Endodermal cell (in vitro differentiated cells): ENCODE results near the gene OPN1SW. TPM values are rescaled to one million over a fixed set of nuclear protein-coding genes. Genes with fewer than 3 reads are reported as not detected.

Experiments used
- DNase-seq: peaks from one replicate; pipeline ENCODE4 v3.0.0-alpha.2; 2017
- H3K27ac ChIP-seq: 2 replicates; pipeline ENCODE4 v1.5.1; 2013; ENCODE audit warnings: mild to moderate bottlenecking, low read depth, low read length, moderate library complexity
- H3K27me3 ChIP-seq: 2 replicates; pipeline ENCODE4 v1.6.1; 2013; ENCODE audit warnings: mild to moderate bottlenecking, low read length, moderate library complexity; ENCODE audit not compliant: insufficient read depth, control insufficient read depth, poor library complexity, severe bottlenecking
- H3K36me3 ChIP-seq: 2 replicates; pipeline ENCODE4 v1.7.0; 2013; ENCODE audit warnings: mild to moderate bottlenecking, low read length, moderate library complexity; ENCODE audit not compliant: control insufficient read depth, insufficient read depth
- H3K4me1 ChIP-seq: one replicate; pipeline ENCODE4 v1.7.0; 2013; ENCODE audit warnings: low read length; ENCODE audit not compliant: control insufficient read depth, insufficient read depth
- H3K4me3 ChIP-seq: 2 replicates; pipeline ENCODE4 v1.5.1; 2013; ENCODE audit warnings: mild to moderate bottlenecking, low read length, moderate library complexity
- H3K9ac ChIP-seq: 2 replicates; pipeline ENCODE4 v1.6.1; 2013; ENCODE audit warnings: mild to moderate bottlenecking, low read length, moderate library complexity; ENCODE audit not compliant: poor library complexity, severe bottlenecking; ENCODE audit errors: extremely low read depth
- H3K9me3 ChIP-seq: 2 replicates; pipeline ENCODE4 v1.6.1; 2013; ENCODE audit warnings: mild to moderate bottlenecking, low read length, moderate library complexity; ENCODE audit not compliant: control insufficient read depth
- H3K27ac Mint-ChIP-seq: 2 replicates; pipeline ENCODE4 v1.8.0; 2020; ENCODE audit warnings: mixed read lengths
- H3K27me3 Mint-ChIP-seq: 2 replicates; pipeline ENCODE4 v1.8.0; 2021; ENCODE audit warnings: mild to moderate bottlenecking, mixed read lengths; ENCODE audit not compliant: insufficient read depth
- H3K36me3 Mint-ChIP-seq: 2 replicates; pipeline ENCODE4 v1.8.0; 2020; ENCODE audit warnings: low read depth, mixed read lengths
- H3K4me1 Mint-ChIP-seq: 2 replicates; pipeline ENCODE4 v1.8.0; 2020; ENCODE audit warnings: mixed read lengths
- H3K4me3 Mint-ChIP-seq: 2 replicates; pipeline ENCODE4 v1.8.0; 2020; ENCODE audit warnings: mild to moderate bottlenecking, moderate library complexity, mixed read lengths
- H3K9me3 Mint-ChIP-seq: 2 replicates; pipeline ENCODE4 v1.8.0; 2020; ENCODE audit warnings: mild to moderate bottlenecking, mixed read lengths
- CTCF ChIP-seq: fragments of 200-600 bp; sonication (generic); conservative IDR thresholded peaks from 2 replicates; pipeline ENCODE4 v1.5.0; 2021; ENCODE audit warnings: antibody characterized with exemption, mild to moderate bottlenecking
- WGBS, 2 experiments: methylation state at CpG; one replicate each; pipeline versions ENCODE4 v1.1.5 to v1.1.7; 2013; ENCODE audit warnings: missing lambda C conversion rate in 2 of 2, mixed read lengths in 1 of 2; ENCODE audit not compliant: insufficient coverage in 1 of 2, insufficient read length in 1 of 2; 5-methylcytosine and 5-hydroxymethylcytosine counted together
- total RNA-seq, 2 donors: library from RNA; stranded (reverse); fragmentation: NEBNext Ultra II Directional in 1 of 2; extraction: Animal tissue kit (Norgen Biotek cat#: 25700) in 1 of 2; gene quantifications; 2 replicates in 1 of 2; 3 replicates in 1 of 2; pipeline ENCODE4 v1.2.1, GENCODE V29; 2021

OPN1SW gene
- total RNA-seq, 2 donors from 2014 or later: not detected

- no peak overlapping the region for H3K9ac ChIP-seq
- H3K36me3 Mint-ChIP-seq: no peaks in the 10 kb centered on the region
- no peak for TF ChIP-seq CTCF
- H3K27me3 Mint-ChIP-seq: peaks cover 8% of the 10 kb centered on the region
- 91% methylated on average over 5 of the region's 5 CpGs; no CpG with 5 or more reads in 1 of the 2 experiments for WGBS, 2 experiments
- H3K4me3 Mint-ChIP-seq: no peak overlapping the region
- peaks cover 14% of the 10 kb centered on the region for H3K4me1 Mint-ChIP-seq
- H3K4me1 ChIP-seq: no peaks in the 10 kb centered on the region
- H3K36me3 ChIP-seq: no peaks in the 10 kb centered on the region
- H3K9me3 ChIP-seq: peaks cover 8% of the 10 kb centered on the region
- DNase-seq: no peak
- peaks cover 25% of the 10 kb centered on the region for H3K9me3 Mint-ChIP-seq
- H3K4me3 ChIP-seq: no peak overlapping the region
- no peak overlapping the region for H3K27ac ChIP-seq
- no peak overlapping the region for H3K27ac Mint-ChIP-seq
- peaks cover 8% of the 10 kb centered on the region for H3K27me3 ChIP-seq
Measured at GRCh38 chr7:128781126-128781525, 5.5 kb upstream of the OPN1SW start.

- peaks cover 14% of the 10 kb centered on the region for H3K4me1 Mint-ChIP-seq
- H3K36me3 Mint-ChIP-seq: peaks cover 11% of the 10 kb centered on the region
- H3K9me3 Mint-ChIP-seq: peaks cover 25% of the 10 kb centered on the region
- DNase-seq: no peak
- Histone ChIP-seq H3K27me3 (no peaks in the 10 kb centered on the region), H3K9ac (no peak overlapping the region), H3K27ac (no peak overlapping the region), H3K36me3 (peaks cover 10% of the 10 kb centered on the region), H3K4me3 (no peak overlapping the region), H3K9me3 (peaks cover 8% of the 10 kb centered on the region), H3K4me1 (no peaks in the 10 kb centered on the region)
- H3K27ac Mint-ChIP-seq: no peak overlapping the region
- 84 to 97% methylated on average over 3 to 5 of the region's 5 CpGs for WGBS, 2 experiments
- H3K4me3 Mint-ChIP-seq: no peak overlapping the region
- H3K27me3 Mint-ChIP-seq: peaks cover 6% of the 10 kb centered on the region
- no peak for TF ChIP-seq CTCF
Measured at GRCh38 chr7:128778946-128779345, 3.4 kb upstream of the OPN1SW start.

GRCh38 chr7:128777156-128778123 lies 1.8 kb upstream of the OPN1SW start:
- Histone ChIP-seq H3K4me1 (no peaks in the 10 kb centered on the region), H3K9me3 (peaks cover 8% of the 10 kb centered on the region), H3K36me3 (peaks cover 15% of the 10 kb centered on the region), H3K9ac (no peak overlapping the region), H3K27me3 (no peaks in the 10 kb centered on the region), H3K4me3 (no peak overlapping the region), H3K27ac (no peak overlapping the region)
- H3K9me3 Mint-ChIP-seq: peaks cover 25% of the 10 kb centered on the region
- no peak overlapping the region for H3K27ac Mint-ChIP-seq
- TF ChIP-seq CTCF: no peak
- WGBS, 2 experiments: 90 to 92% methylated on average over 3 to 5 of the region's 5 CpGs
- peaks cover 6% of the 10 kb centered on the region for H3K27me3 Mint-ChIP-seq
- no peak overlapping the region for H3K4me3 Mint-ChIP-seq
- H3K36me3 Mint-ChIP-seq: peaks cover 17% of the 10 kb centered on the region
- DNase-seq: no peak
- H3K4me1 Mint-ChIP-seq: peaks cover 4% of the 10 kb centered on the region
